GM12878 (cell line): ENCODE measurements around the gene RBM43.

Source experiments
- BCL3 ChIP-seq: IDR thresholded peaks from 2 replicates; pipeline ENCODE4 v1.6.1; 2011; ENCODE audit warnings: borderline replicate concordance, low read depth, mild to moderate bottlenecking, moderate library complexity, low read length; ENCODE audit not compliant: insufficient read depth, poor library complexity, severe bottlenecking
- E2F4 ChIP-seq: IDR thresholded peaks from 2 replicates; pipeline ENCODE4 v1.6.1; 2012; ENCODE audit warnings: low read depth, low read length, improper control_type of control experiment
- EP300 ChIP-seq, 2 experiments: fragments of 150-350 bp in 1 of 2; IDR thresholded peaks; 2 replicates each; pipeline ENCODE4 v1.6.1; 2011 to 2012; ENCODE audit warnings: low read depth in 2 of 2, low read length in 2 of 2, borderline replicate concordance in 1 of 2, improper control_type of control experiment in 1 of 2, inconsistent platforms in 1 of 2; ENCODE audit not compliant: control insufficient read depth in 1 of 2
- ETV6 ChIP-seq, 2 experiments: fragments of 450-650 bp in 1 of 2; IDR thresholded peaks in 1 of 2; conservative IDR thresholded peaks in 1 of 2; 2 replicates each; pipeline ENCODE4 v1.6.1; 2014; ENCODE audit warnings: antibody characterized with exemption in 1 of 2, borderline replicate concordance in 1 of 2, low read depth in 1 of 2, mild to moderate bottlenecking in 1 of 2, moderate library complexity in 1 of 2
- EZH2 ChIP-seq: IDR thresholded peaks from 2 replicates; pipeline ENCODE4 v1.6.1; 2012; ENCODE audit warnings: low read depth, mild to moderate bottlenecking, control low read depth, inconsistent platforms, low read length, borderline replicate concordance; ENCODE audit not compliant: control insufficient read depth
- REST ChIP-seq: IDR thresholded peaks from 2 replicates; pipeline ENCODE4 v1.6.1; 2012; ENCODE audit warnings: mild to moderate bottlenecking, low read depth, low read length
- RFX5 ChIP-seq: IDR thresholded peaks from 2 replicates; pipeline ENCODE4 v1.6.1; 2011; ENCODE audit warnings: low read depth, low read length, improper control_type of control experiment
- TAF1 ChIP-seq: IDR thresholded peaks from 2 replicates; pipeline ENCODE4 v1.6.1; 2011; ENCODE audit warnings: mild to moderate bottlenecking, low read depth, low read length, borderline replicate concordance
- ZBTB33 ChIP-seq: fragments of 450-650 bp; IDR thresholded peaks from 2 replicates; pipeline ENCODE4 v1.6.1; 2017; ENCODE audit warnings: mild to moderate bottlenecking
- ZSCAN29 ChIP-seq: fragments of 450-650 bp; IDR thresholded peaks from 2 replicates; pipeline ENCODE4 v1.6.1; 2017; ENCODE audit warnings: mild to moderate bottlenecking, moderate library complexity
- TF ChIP-seq, protein P1 (sequence below), 3 experiments: IDR thresholded peaks in 2 of 3; conservative IDR thresholded peaks in 1 of 3; 2 replicates each; pipeline ENCODE4 v1.5.1; 2011; ENCODE audit warnings: low read depth in 3 of 3, low read length in 3 of 3, mild to moderate bottlenecking in 3 of 3, control low read depth in 2 of 3, moderate library complexity in 2 of 3, inconsistent platforms in 1 of 3, mixed read lengths in 1 of 3; ENCODE audit not compliant: control insufficient read depth in 2 of 3, insufficient read depth in 1 of 3; ENCODE audit errors: extremely low read depth in 1 of 3

GRCh38 chr2:151240433-151240832 lies 21.2 kb downstream of the RBM43 start:
- TF ChIP-seq E2F4 (no peak), ZSCAN29 (no peak), ETV6 (conservative IDR thresholded peaks at IDR 0.05 in 1 of 2, IDR thresholded peaks at IDR 0.05 in 1 of 2; ENCODE audit: borderline replicate concordance in 1 of 2, low read depth in 1 of 2) (no peak), EP300 (IDR thresholded peaks at IDR 0.05; ENCODE audit: borderline replicate concordance in 1 of 2, control insufficient read depth in 1 of 2, low read depth in 2 of 2, low read length in 2 of 2) (no peak), EZH2 (no peak), TAF1 (no peak), ZBTB33 (no peak), RFX5 (no peak), BCL3 (no peak), REST (no peak)
- TF ChIP-seq, protein P1, sequence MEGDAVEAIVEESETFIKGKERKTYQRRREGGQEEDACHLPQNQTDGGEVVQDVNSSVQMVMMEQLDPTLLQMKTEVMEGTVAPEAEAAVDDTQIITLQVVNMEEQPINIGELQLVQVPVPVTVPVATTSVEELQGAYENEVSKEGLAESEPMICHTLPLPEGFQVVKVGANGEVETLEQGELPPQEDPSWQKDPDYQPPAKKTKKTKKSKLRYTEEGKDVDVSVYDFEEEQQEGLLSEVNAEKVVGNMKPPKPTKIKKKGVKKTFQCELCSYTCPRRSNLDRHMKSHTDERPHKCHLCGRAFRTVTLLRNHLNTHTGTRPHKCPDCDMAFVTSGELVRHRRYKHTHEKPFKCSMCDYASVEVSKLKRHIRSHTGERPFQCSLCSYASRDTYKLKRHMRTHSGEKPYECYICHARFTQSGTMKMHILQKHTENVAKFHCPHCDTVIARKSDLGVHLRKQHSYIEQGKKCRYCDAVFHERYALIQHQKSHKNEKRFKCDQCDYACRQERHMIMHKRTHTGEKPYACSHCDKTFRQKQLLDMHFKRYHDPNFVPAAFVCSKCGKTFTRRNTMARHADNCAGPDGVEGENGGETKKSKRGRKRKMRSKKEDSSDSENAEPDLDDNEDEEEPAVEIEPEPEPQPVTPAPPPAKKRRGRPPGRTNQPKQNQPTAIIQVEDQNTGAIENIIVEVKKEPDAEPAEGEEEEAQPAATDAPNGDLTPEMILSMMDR (IDR thresholded peaks at IDR 0.05 in 2 of 3, conservative IDR thresholded peaks at IDR 0.05 in 1 of 3; ENCODE audit: control insufficient read depth in 2 of 3, extremely low read depth in 1 of 3, insufficient read depth in 1 of 3, low read depth in 3 of 3, low read length in 3 of 3), result no peak
